Panc1 (cell line): Measurements from ENCODE around the gene TSHZ2. TPM values are rescaled to one million over a fixed set of nuclear protein-coding genes. Genes with fewer than 3 reads are reported as not detected.

ENCODE experiments used
- ATAC-seq: fragments of 200-7000 bp; cut with Tn5 transposase; 2 replicates; pipeline ENCODE4 v1.9.1; 2020; ENCODE audit warnings: mild to moderate bottlenecking, moderate library complexity
- BruUV-seq: library from RNA; stranded (reverse); fragments of 400-500 nt; replicated peaks from 2 replicates; lab custom pipeline; 2021; lab: Mats Ljungman, UMichigan
- CTCF ChIA-PET: fragments of 300-600 bp; sonication (Branson Sonifier 250); formaldehyde crosslinking; loops from one replicate; lab custom pipeline; 2022; ENCODE audit warnings: antibody characterized with exemption; lab: Charles Lee
- POLR2A ChIA-PET: fragments of 300-600 bp; sonication (Branson Sonifier 250); formaldehyde crosslinking; loops from one replicate; lab custom pipeline; 2022; ENCODE audit warnings: antibody characterized with exemption; lab: Charles Lee
- DNase-seq: peaks from one replicate; pipeline ENCODE4 v3.0.0-alpha.2; 2010; ENCODE audit warnings: low read depth, low spot score
- H3K27ac ChIP-seq: 2 replicates; pipeline ENCODE4 v1.5.1; 2011; ENCODE audit warnings: mild to moderate bottlenecking, low read length, inconsistent platforms
- H3K27me3 ChIP-seq: fragments of 200-500 bp; sonication (Bioruptor generic); 2 replicates; pipeline ENCODE4 v1.6.0; 2014; ENCODE audit warnings: low read length, inconsistent platforms; ENCODE audit not compliant: control insufficient read depth, insufficient read depth
- H3K36me3 ChIP-seq: fragments of 200-500 bp; sonication (Bioruptor generic); 2 replicates; pipeline ENCODE4 v1.5.1; 2014; ENCODE audit warnings: inconsistent platforms, mild to moderate bottlenecking, low read length, moderate library complexity; ENCODE audit not compliant: control insufficient read depth, insufficient read depth
- H3K4me1 ChIP-seq: 2 replicates; pipeline ENCODE4 v1.5.1; 2011; ENCODE audit warnings: inconsistent platforms, mild to moderate bottlenecking, low read length, moderate library complexity; ENCODE audit not compliant: control insufficient read depth, insufficient read depth
- H3K4me3 ChIP-seq, 2 experiments: 2 replicates each; pipeline ENCODE4 v1.5.1; 2011 to 2012; ENCODE audit warnings: low read depth in 2 of 2, low read length in 2 of 2, mild to moderate bottlenecking in 2 of 2, inconsistent platforms in 1 of 2, moderate library complexity in 1 of 2
- H3K9me3 ChIP-seq: fragments of 200-500 bp; sonication (Bioruptor generic); 2 replicates; pipeline ENCODE4 v1.5.1; 2014; ENCODE audit warnings: low read depth, mild to moderate bottlenecking, inconsistent platforms, low read length, moderate library complexity; ENCODE audit not compliant: control insufficient read depth, insufficient read depth
- POLR2AphosphoS5 ChIP-seq: IDR thresholded peaks from 2 replicates; pipeline ENCODE4 v1.6.1; 2012; ENCODE audit warnings: mild to moderate bottlenecking, low read depth, low read length, moderate library complexity
- SIN3A ChIP-seq: IDR thresholded peaks from 2 replicates; pipeline ENCODE4 v1.6.1; 2012; ENCODE audit warnings: low read depth, mild to moderate bottlenecking, low read length, moderate library complexity, borderline replicate concordance; ENCODE audit not compliant: insufficient read depth
- TCF7L2 ChIP-seq: IDR thresholded peaks from 2 replicates; pipeline ENCODE4 v1.6.1; 2011; ENCODE audit warnings: mild to moderate bottlenecking, low read depth, low read length, inconsistent platforms
- in situ Hi-C: cut with HindIII; loops from 2 replicates; pipeline ENCODE4 v1.10.0; 2016; ENCODE audit warnings: low sequenced_read_pairs, low pct_unique_long_range_greater_than_20kb
- intact Hi-C: fragments of 100-400 bp; cut with micrococcal nuclease; formaldehyde crosslinking; loops from one replicate; pipeline ENCODE4 v1.10.0; 2022; ENCODE audit not compliant: unreplicated experiment
- total RNA-seq: library from RNA; stranded (reverse); gene quantifications from one replicate; pipeline ENCODE4 v1.2.1, GENCODE V29; 2021; ENCODE audit not compliant: unreplicated experiment
- TF ChIP-seq, protein P1 (sequence below), 2 experiments: IDR thresholded peaks; 2 replicates each; pipeline ENCODE4 v1.6.1; 2011 to 2012; ENCODE audit warnings: low read depth in 2 of 2, control low read depth in 1 of 2, low read length in 1 of 2, mild to moderate bottlenecking in 1 of 2, moderate library complexity in 1 of 2; ENCODE audit not compliant: insufficient read depth in 1 of 2
- TF ChIP-seq, protein P2 (sequence below): fragments of 450-650 bp; IDR thresholded peaks from 2 replicates; pipeline ENCODE4 v1.5.1; 2017; ENCODE audit warnings: mild to moderate bottlenecking

TSHZ2 gene
- total RNA-seq, 1 experiment from 2014 or later, result 0.36 TPM

DNA sequence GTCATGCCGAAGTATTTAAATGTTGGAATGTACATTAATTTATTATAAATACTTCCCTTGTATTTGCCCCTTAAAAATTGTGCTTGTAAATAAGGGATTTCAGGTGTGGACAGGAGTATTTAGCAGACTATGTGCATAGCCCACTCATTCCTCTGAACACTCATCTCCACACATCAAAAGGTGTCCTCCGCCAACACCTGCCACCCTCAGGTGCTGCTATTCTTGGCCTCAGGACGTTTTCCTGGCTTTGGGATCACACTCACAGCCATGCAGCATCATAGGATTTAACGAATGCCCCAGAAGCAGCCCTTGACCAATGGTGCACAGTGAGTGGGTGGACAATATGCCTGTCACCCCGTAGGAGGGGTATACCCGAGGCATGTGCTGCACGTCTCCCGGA, 390.6 kb downstream of the TSHZ2 start:
- in situ Hi-C loops (no loop called here), intact Hi-C loops (no loop called here)
- Histone ChIP-seq H3K4me1 (no peaks in the 10 kb centered on the region), H3K27me3 (no peaks in the 10 kb centered on the region), H3K27ac (no peak overlapping the region), H3K9me3 (no peaks in the 10 kb centered on the region), H3K4me3 (no peak overlapping the region), H3K36me3 (no peaks in the 10 kb centered on the region)
- BruUV-seq, result no TSS peak
- ATAC-seq, result no peak
- no peak for DNase-seq
- ChIA-PET POLR2A (no interaction called here), CTCF (no interaction called here)
- TF ChIP-seq POLR2AphosphoS5, result no peak
- TF ChIP-seq TCF7L2, result no peak
- TF ChIP-seq SIN3A, result no peak
- TF ChIP-seq, protein P1, sequence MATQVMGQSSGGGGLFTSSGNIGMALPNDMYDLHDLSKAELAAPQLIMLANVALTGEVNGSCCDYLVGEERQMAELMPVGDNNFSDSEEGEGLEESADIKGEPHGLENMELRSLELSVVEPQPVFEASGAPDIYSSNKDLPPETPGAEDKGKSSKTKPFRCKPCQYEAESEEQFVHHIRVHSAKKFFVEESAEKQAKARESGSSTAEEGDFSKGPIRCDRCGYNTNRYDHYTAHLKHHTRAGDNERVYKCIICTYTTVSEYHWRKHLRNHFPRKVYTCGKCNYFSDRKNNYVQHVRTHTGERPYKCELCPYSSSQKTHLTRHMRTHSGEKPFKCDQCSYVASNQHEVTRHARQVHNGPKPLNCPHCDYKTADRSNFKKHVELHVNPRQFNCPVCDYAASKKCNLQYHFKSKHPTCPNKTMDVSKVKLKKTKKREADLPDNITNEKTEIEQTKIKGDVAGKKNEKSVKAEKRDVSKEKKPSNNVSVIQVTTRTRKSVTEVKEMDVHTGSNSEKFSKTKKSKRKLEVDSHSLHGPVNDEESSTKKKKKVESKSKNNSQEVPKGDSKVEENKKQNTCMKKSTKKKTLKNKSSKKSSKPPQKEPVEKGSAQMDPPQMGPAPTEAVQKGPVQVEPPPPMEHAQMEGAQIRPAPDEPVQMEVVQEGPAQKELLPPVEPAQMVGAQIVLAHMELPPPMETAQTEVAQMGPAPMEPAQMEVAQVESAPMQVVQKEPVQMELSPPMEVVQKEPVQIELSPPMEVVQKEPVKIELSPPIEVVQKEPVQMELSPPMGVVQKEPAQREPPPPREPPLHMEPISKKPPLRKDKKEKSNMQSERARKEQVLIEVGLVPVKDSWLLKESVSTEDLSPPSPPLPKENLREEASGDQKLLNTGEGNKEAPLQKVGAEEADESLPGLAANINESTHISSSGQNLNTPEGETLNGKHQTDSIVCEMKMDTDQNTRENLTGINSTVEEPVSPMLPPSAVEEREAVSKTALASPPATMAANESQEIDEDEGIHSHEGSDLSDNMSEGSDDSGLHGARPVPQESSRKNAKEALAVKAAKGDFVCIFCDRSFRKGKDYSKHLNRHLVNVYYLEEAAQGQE (IDR thresholded peaks at IDR 0.05; ENCODE audit: insufficient read depth in 1 of 2, low read depth in 2 of 2, low read length in 1 of 2), result no peak
- TF ChIP-seq, protein P2, sequence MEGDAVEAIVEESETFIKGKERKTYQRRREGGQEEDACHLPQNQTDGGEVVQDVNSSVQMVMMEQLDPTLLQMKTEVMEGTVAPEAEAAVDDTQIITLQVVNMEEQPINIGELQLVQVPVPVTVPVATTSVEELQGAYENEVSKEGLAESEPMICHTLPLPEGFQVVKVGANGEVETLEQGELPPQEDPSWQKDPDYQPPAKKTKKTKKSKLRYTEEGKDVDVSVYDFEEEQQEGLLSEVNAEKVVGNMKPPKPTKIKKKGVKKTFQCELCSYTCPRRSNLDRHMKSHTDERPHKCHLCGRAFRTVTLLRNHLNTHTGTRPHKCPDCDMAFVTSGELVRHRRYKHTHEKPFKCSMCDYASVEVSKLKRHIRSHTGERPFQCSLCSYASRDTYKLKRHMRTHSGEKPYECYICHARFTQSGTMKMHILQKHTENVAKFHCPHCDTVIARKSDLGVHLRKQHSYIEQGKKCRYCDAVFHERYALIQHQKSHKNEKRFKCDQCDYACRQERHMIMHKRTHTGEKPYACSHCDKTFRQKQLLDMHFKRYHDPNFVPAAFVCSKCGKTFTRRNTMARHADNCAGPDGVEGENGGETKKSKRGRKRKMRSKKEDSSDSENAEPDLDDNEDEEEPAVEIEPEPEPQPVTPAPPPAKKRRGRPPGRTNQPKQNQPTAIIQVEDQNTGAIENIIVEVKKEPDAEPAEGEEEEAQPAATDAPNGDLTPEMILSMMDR, result no peak

DNA sequence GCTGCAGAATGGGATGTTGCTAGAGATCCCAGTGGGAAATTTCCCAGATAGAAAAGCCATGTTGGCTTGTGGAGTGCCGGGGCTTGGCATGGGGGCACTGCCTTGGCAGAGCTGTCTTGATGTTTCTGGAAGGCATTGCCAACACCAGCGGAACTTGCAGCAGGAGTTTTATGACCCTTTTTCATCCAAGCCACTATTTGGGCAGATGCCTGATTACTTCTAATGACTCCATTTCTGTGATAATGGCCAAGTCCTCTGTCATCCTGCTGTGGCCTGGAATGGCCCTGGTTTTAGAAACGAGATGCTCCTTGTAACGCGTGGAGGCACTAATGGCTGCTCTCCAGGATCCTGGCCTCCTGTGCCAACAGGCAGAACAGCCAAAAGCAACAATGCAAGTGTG, 392.5 kb downstream of the TSHZ2 start:
- Histone ChIP-seq H3K27me3 (no peaks in the 10 kb centered on the region), H3K27ac (no peak overlapping the region), H3K36me3 (no peaks in the 10 kb centered on the region), H3K4me1 (no peaks in the 10 kb centered on the region), H3K4me3 (no peak overlapping the region), H3K9me3 (no peaks in the 10 kb centered on the region)
- TF ChIP-seq TCF7L2 (no peak), SIN3A (no peak), POLR2AphosphoS5 (no peak)
- TF ChIP-seq, protein P2, result no peak
- TF ChIP-seq, protein P1 (IDR thresholded peaks at IDR 0.05; ENCODE audit: insufficient read depth in 1 of 2, low read depth in 2 of 2, low read length in 1 of 2), result no peak
- intact Hi-C loops, result no loop called here
- ChIA-PET CTCF (no interaction called here), POLR2A (no interaction called here)
- in situ Hi-C loops, result no loop called here
- BruUV-seq, result no TSS peak
- ATAC-seq (no peak), DNase-seq (no peak)
